HCT116 (cell line): ENCODE measurements around the gene ERVFRD-1. TPM values are rescaled to one million over a fixed set of nuclear protein-coding genes. Genes with fewer than 3 reads are reported as not detected.

ENCODE experiments used
- ATAC-seq: fragments of 200-7000 bp; cut with Tn5 transposase; 2 replicates; pipeline ENCODE4 v1.9.1; 2020; ENCODE audit warnings: mild to moderate bottlenecking, moderate library complexity
- BruUV-seq: library from RNA; stranded (reverse); fragments of 400-500 nt; replicated peaks from 2 replicates; lab custom pipeline; 2021; lab: Mats Ljungman, UMichigan
- CTCF ChIA-PET: fragments of 300-600 bp; sonication (Branson Sonifier 250); formaldehyde crosslinking; loops from one replicate; lab custom pipeline; 2021; ENCODE audit warnings: antibody characterized with exemption; lab: Charles Lee
- POLR2A ChIA-PET: fragments of 300-600, 350-600 bp; sonication (Branson Sonifier 250); formaldehyde crosslinking; loops from one replicate; lab custom pipeline; 2021; ENCODE audit warnings: antibody characterized with exemption; lab: Charles Lee
- RAD21 ChIA-PET, 2 experiments: fragments of 300-600 bp; sonication (Branson Sonifier 250); formaldehyde crosslinking; loops; one replicate each; lab custom pipeline; 2023; ENCODE audit warnings: low total read pairs in 2 of 2; ENCODE audit not compliant: uncharacterized antibody in 2 of 2, unreplicated experiment in 2 of 2, low non-redundant PET in 1 of 2; lab: Charles Lee
- DNase-seq: peaks from one replicate; pipeline ENCODE4 v3.0.0-alpha.2; 2010; ENCODE audit warnings: low read depth, low spot score
- H2AFZ ChIP-seq: fragments of 200-600 bp; shearing (Covaris generic), sonication (generic); 2 replicates; pipeline ENCODE4 v1.6.1; 2017; ENCODE audit warnings: low read depth, mixed run types, mixed read lengths, antibody characterized with exemption, low read length; ENCODE audit not compliant: poor library complexity, severe bottlenecking
- H3K27ac ChIP-seq: 2 replicates; pipeline ENCODE4 v1.5.1; 2012; ENCODE audit warnings: low read depth, low read length
- H3K27me3 ChIP-seq: fragments of 200-600 bp; sonication (generic); 2 replicates; pipeline ENCODE4 v1.6.1; 2016; ENCODE audit warnings: mixed run types, low read length, mixed read lengths; ENCODE audit not compliant: insufficient read depth
- H3K36me3 ChIP-seq, 2 experiments: fragments of 200-500 bp in 1 of 2; fragments of 200-600 bp in 1 of 2; sonication (Bioruptor generic) in 1 of 2; sonication (generic) in 1 of 2; 2 replicates each; pipeline versions ENCODE4 v1.5.1 to v1.6.1; 2014 to 2016; ENCODE audit warnings: low read length in 2 of 2, inconsistent platforms in 1 of 2, mixed read lengths in 1 of 2, mixed run types in 1 of 2; ENCODE audit not compliant: insufficient read depth in 2 of 2, control insufficient read depth in 1 of 2
- H3K4me1 ChIP-seq, 2 experiments: fragments of 200-600 bp in 1 of 2; sonication (generic) in 1 of 2; 2 replicates each; pipeline versions ENCODE4 v1.5.1 to v1.6.1; 2012 to 2017; ENCODE audit warnings: low read length in 2 of 2, inconsistent platforms in 1 of 2, mild to moderate bottlenecking in 1 of 2, mixed read lengths in 1 of 2, mixed run types in 1 of 2, moderate library complexity in 1 of 2; ENCODE audit not compliant: insufficient read depth in 2 of 2, control insufficient read depth in 1 of 2
- H3K4me2 ChIP-seq: fragments of 200-600 bp; sonication (generic); 2 replicates; pipeline ENCODE4 v1.6.1; 2017; ENCODE audit warnings: mixed run types, low read length, mixed read lengths
- H3K4me3 ChIP-seq, 2 experiments: fragments of 200-600 bp in 1 of 2; sonication (generic) in 1 of 2; replicated peaks in 1 of 2; 2 replicates each; pipeline ENCODE4 v1.5.1; 2011 to 2016; ENCODE audit warnings: low read length in 2 of 2, control low read depth in 1 of 2, low read depth in 1 of 2, mild to moderate bottlenecking in 1 of 2, mixed read lengths in 1 of 2, mixed run types in 1 of 2
- H3K79me2 ChIP-seq: fragments of 200-600 bp; sonication (generic); 2 replicates; pipeline ENCODE4 v1.6.1; 2017; ENCODE audit warnings: mild to moderate bottlenecking, mixed run types, low read length, moderate library complexity, mixed read lengths; ENCODE audit not compliant: insufficient read depth
- H3K9ac ChIP-seq: fragments of 200-600 bp; sonication (generic); 2 replicates; pipeline ENCODE4 v1.6.1; 2016; ENCODE audit warnings: low read length, mixed read lengths
- H3K9me2 ChIP-seq: fragments of 200-600 bp; sonication (generic), shearing (Covaris generic); 2 replicates; pipeline ENCODE4 v1.6.1; 2017; ENCODE audit warnings: mixed run types, mild to moderate bottlenecking, moderate library complexity; ENCODE audit not compliant: insufficient read depth
- H3K9me3 ChIP-seq, 2 experiments: fragments of 200-500 bp in 1 of 2; fragments of 200-600 bp in 1 of 2; sonication (Bioruptor generic) in 1 of 2; sonication (generic) in 1 of 2; 2 replicates each; pipeline ENCODE4 v1.6.1; 2014 to 2017; ENCODE audit warnings: low read length in 2 of 2, mixed read lengths in 2 of 2, inconsistent platforms in 1 of 2, low read depth in 1 of 2, mild to moderate bottlenecking in 1 of 2, mixed run types in 1 of 2, moderate library complexity in 1 of 2; ENCODE audit not compliant: control insufficient read depth in 1 of 2, insufficient read depth in 1 of 2
- H4K20me1 ChIP-seq: fragments of 200-600 bp; sonication (generic), shearing (Covaris generic); 2 replicates; pipeline ENCODE4 v1.6.1; 2017; ENCODE audit warnings: mixed run types, mild to moderate bottlenecking, moderate library complexity; ENCODE audit not compliant: insufficient read depth
- CBX3 ChIP-seq: IDR thresholded peaks from 2 replicates; pipeline ENCODE4 v1.6.1; 2012; ENCODE audit warnings: low read depth
- CEBPB ChIP-seq: IDR thresholded peaks from 2 replicates; pipeline ENCODE4 v1.6.1; 2012; ENCODE audit warnings: low read depth
- ELF1 ChIP-seq: IDR thresholded peaks from 2 replicates; pipeline ENCODE4 v1.6.1; 2012; ENCODE audit warnings: low read depth, borderline replicate concordance
- EZH2 ChIP-seq: fragments of 200-600 bp; sonication (generic); IDR thresholded peaks from 2 replicates; pipeline ENCODE4 v1.6.1; 2017; ENCODE audit warnings: antibody characterized with exemption, mixed run types
- FOSL1 ChIP-seq: IDR thresholded peaks from 2 replicates; pipeline ENCODE4 v1.6.1; 2012; ENCODE audit warnings: low read depth
- JUND ChIP-seq: IDR thresholded peaks from 2 replicates; pipeline ENCODE4 v1.6.1; 2012
- SIN3A ChIP-seq: IDR thresholded peaks from 2 replicates; pipeline ENCODE4 v1.6.1; 2012; ENCODE audit warnings: low read depth
- SRF ChIP-seq: IDR thresholded peaks from 2 replicates; pipeline ENCODE4 v1.6.1; 2012; ENCODE audit warnings: low read depth
- TCF7L2 ChIP-seq: IDR thresholded peaks from 2 replicates; pipeline ENCODE4 v1.7.0; 2011; ENCODE audit warnings: borderline replicate concordance, inconsistent platforms; ENCODE audit not compliant: insufficient read depth, insufficient read length; ENCODE audit errors: extremely low read depth
- YY1 ChIP-seq: IDR thresholded peaks from 2 replicates; pipeline ENCODE4 v1.6.1; 2011; ENCODE audit warnings: low read length, low read depth, moderate library complexity, mild to moderate bottlenecking; ENCODE audit not compliant: insufficient replicate concordance; ENCODE audit errors: extremely low read depth
- ZFX ChIP-seq: fragments of 450-650 bp; IDR thresholded peaks from 2 replicates; pipeline ENCODE4 v1.6.1; 2017
- ZNF274 ChIP-seq: fragments of 200-500 bp; sonication (Bioruptor generic); IDR thresholded peaks from 2 replicates; pipeline ENCODE4 v1.6.1; 2014; ENCODE audit warnings: mild to moderate bottlenecking, low read depth, low read length, inconsistent platforms
- intact Hi-C: fragments of 100-400 bp; cut with micrococcal nuclease; formaldehyde crosslinking; loops from 2 replicates; pipeline ENCODE4 v1.10.0; 2022
- total RNA-seq: library from RNA; stranded (reverse); gene quantifications from one replicate; pipeline ENCODE4 v1.2.1, GENCODE V29; 2021; ENCODE audit not compliant: unreplicated experiment
- TF ChIP-seq, protein P1 (sequence below): IDR thresholded peaks from 2 replicates; pipeline ENCODE4 v1.6.1; 2012; ENCODE audit warnings: low read depth
- TF ChIP-seq, protein P2 (sequence below): IDR thresholded peaks from 2 replicates; pipeline ENCODE4 v1.6.1; 2012

The ERVFRD-1 gene
- total RNA-seq, 1 experiment from 2014 or later = not detected

DNA sequence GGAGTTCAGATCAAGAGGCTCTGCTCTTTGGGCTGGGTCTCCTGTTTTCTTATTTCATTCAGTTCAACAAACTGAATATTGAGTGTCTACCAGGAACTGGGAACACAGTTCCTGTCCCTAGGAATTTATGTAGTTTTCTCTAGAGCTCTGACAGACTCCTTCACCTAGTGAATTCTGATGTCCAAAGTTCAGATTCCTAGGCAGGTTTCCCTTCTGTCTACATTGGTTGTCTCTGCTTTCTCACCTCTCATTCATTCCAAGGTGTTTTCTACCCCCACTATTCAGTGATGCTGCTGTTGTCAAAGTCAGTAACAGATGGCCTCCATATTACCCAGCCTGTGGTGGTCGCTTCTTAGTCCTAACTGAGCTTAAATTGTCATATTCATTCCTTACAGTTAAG lies 13.5 kb downstream of the ERVFRD-1 start:
- Histone ChIP-seq H3K4me1 (peaks cover 9 to 20% of the 10 kb centered on the region in 2 experiments), H4K20me1 (peaks cover 15% of the 10 kb centered on the region; the same call in 1 of the 2 replicates), H2AFZ (no peak overlapping the region), H3K9ac (no peak overlapping the region), H3K4me3 (no peak overlapping the region), H3K9me3 (no peaks in the 10 kb centered on the region), H3K9me2 (no peaks in the 10 kb centered on the region)
- ATAC-seq = no peak
- intact Hi-C loops = no loop called here
- TF ChIP-seq ZNF274 = no peak
- no peak for TF ChIP-seq ZFX
- no peak for TF ChIP-seq CEBPB
- TF ChIP-seq YY1 = no peak
- TF ChIP-seq TCF7L2 = no peak
- TF ChIP-seq SRF = no peak
- TF ChIP-seq EZH2 = no peak
- TF ChIP-seq, all 23 proteins: peak for 0
- RAD21 ChIA-PET = no interaction called here
- Histone ChIP-seq H3K79me2 (peaks cover 86% of the 10 kb centered on the region), H3K27ac (no peak overlapping the region), H3K4me2 (no peak overlapping the region), H3K36me3 (0 out of 4 replicates have a peak, but pooled peaks cover 0 to 6% of the 10 kb centered on the region in 2 experiments), H3K27me3 (no peaks in the 10 kb centered on the region)
- no TSS peak for BruUV-seq
- CTCF ChIA-PET = no interaction called here
- POLR2A ChIA-PET = no interaction called here
- no peak for DNase-seq

DNA sequence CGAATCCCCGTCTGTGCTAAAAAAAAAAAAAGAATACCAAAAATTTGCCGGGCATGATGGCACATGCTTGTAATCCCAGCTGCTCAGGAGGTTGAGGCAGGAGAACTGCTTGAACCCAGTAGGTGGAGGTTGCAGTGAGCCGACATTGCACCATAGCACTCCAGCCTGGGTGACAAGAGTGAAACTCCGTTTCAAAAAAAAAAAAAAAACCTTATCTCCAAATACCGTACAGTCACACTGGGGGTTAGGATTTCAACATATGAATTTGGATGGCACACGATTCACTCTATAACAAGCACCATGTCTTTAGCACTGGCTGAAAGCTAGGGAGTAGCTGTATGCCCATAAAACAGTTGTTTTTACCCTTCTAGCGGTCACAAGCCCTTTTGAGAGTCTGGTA lies 14.0 kb downstream of the ERVFRD-1 start:
- Histone ChIP-seq H3K4me1 (peaks cover 13 to 25% of the 10 kb centered on the region in 2 experiments), H4K20me1 (peaks cover 13% of the 10 kb centered on the region; the same call in 1 of the 2 replicates), H3K9me3 (no peaks in the 10 kb centered on the region), H3K9ac (no peak overlapping the region), H3K79me2 (peaks cover 81% of the 10 kb centered on the region), H2AFZ (no peak overlapping the region), H3K36me3 (0 out of 4 replicates have a peak, but pooled peaks cover 0 to 6% of the 10 kb centered on the region in 2 experiments), H3K27ac (no peak overlapping the region), H3K9me2 (no peaks in the 10 kb centered on the region), H3K4me3 (no peak overlapping the region)
- intact Hi-C loops = no loop called here
- ATAC-seq (no peak), DNase-seq (no peak)
- CTCF ChIA-PET = no interaction called here
- TF ChIP-seq TCF7L2 (no peak), CEBPB (no peak), ZFX (no peak), YY1 (no peak), SIN3A (no peak), JUND (no peak), FOSL1 (no peak), CBX3 (no peak), ELF1 (no peak), SRF (no peak), EZH2 (no peak)
- TF ChIP-seq, protein P1, sequence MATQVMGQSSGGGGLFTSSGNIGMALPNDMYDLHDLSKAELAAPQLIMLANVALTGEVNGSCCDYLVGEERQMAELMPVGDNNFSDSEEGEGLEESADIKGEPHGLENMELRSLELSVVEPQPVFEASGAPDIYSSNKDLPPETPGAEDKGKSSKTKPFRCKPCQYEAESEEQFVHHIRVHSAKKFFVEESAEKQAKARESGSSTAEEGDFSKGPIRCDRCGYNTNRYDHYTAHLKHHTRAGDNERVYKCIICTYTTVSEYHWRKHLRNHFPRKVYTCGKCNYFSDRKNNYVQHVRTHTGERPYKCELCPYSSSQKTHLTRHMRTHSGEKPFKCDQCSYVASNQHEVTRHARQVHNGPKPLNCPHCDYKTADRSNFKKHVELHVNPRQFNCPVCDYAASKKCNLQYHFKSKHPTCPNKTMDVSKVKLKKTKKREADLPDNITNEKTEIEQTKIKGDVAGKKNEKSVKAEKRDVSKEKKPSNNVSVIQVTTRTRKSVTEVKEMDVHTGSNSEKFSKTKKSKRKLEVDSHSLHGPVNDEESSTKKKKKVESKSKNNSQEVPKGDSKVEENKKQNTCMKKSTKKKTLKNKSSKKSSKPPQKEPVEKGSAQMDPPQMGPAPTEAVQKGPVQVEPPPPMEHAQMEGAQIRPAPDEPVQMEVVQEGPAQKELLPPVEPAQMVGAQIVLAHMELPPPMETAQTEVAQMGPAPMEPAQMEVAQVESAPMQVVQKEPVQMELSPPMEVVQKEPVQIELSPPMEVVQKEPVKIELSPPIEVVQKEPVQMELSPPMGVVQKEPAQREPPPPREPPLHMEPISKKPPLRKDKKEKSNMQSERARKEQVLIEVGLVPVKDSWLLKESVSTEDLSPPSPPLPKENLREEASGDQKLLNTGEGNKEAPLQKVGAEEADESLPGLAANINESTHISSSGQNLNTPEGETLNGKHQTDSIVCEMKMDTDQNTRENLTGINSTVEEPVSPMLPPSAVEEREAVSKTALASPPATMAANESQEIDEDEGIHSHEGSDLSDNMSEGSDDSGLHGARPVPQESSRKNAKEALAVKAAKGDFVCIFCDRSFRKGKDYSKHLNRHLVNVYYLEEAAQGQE = no peak
- TF ChIP-seq, protein P2, sequence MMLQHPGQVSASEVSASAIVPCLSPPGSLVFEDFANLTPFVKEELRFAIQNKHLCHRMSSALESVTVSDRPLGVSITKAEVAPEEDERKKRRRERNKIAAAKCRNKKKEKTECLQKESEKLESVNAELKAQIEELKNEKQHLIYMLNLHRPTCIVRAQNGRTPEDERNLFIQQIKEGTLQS = no peak
- TF ChIP-seq, all 23 proteins: peak for 0
- ChIA-PET RAD21 (no interaction called here), POLR2A (no interaction called here)
- Histone ChIP-seq H3K4me2 (no peak overlapping the region), H3K27me3 (no peaks in the 10 kb centered on the region)
- BruUV-seq = no TSS peak
